Mesenchymal stem cell (in vitro differentiated cells and primary cell): ENCODE measurements around the gene SLF2.
A peak's percentile ranks its signal among the peaks of the same experiment; 100 is the strongest.

Source experiments
- DNase-seq: peaks from one replicate; pipeline ENCODE4 v3.0.0-alpha.2; 2013
- H2AFZ ChIP-seq: one replicate; pipeline ENCODE4 v1.6.1; 2013; ENCODE audit warnings: low read depth, mild to moderate bottlenecking, control low read depth, inconsistent platforms, low read length, moderate library complexity
- H2AK5ac ChIP-seq: 2 replicates; pipeline ENCODE4 v1.6.1; 2013; ENCODE audit warnings: low read length, moderate library complexity, mild to moderate bottlenecking, inconsistent platforms; ENCODE audit not compliant: severe bottlenecking
- H2BK120ac ChIP-seq: one replicate; pipeline ENCODE4 v1.6.1; 2013; ENCODE audit warnings: low read depth, mild to moderate bottlenecking, inconsistent platforms, low read length, moderate library complexity
- H2BK12ac ChIP-seq, 2 experiments: one replicate each; pipeline ENCODE4 v1.6.1; 2013; ENCODE audit warnings: inconsistent platforms in 2 of 2, low read length in 2 of 2, mild to moderate bottlenecking in 2 of 2, moderate library complexity in 2 of 2, control low read depth in 1 of 2
- H2BK15ac ChIP-seq: one replicate; pipeline ENCODE4 v1.6.1; 2013; ENCODE audit warnings: mild to moderate bottlenecking, low read depth, inconsistent platforms; ENCODE audit not compliant: poor library complexity, severe bottlenecking
- H2BK5ac ChIP-seq: 2 replicates; pipeline ENCODE4 v1.6.1; 2013; ENCODE audit warnings: low read depth, mild to moderate bottlenecking, low read length, control low read depth, inconsistent platforms; ENCODE audit not compliant: poor library complexity, severe bottlenecking
- H3K14ac ChIP-seq, 2 experiments: one replicate each; pipeline ENCODE4 v1.6.1; 2013; ENCODE audit warnings: inconsistent platforms in 2 of 2, low read length in 2 of 2, control low read depth in 1 of 2, mild to moderate bottlenecking in 1 of 2, moderate library complexity in 1 of 2
- H3K18ac ChIP-seq, 2 experiments: one replicate each; pipeline ENCODE4 v1.6.1; 2013; ENCODE audit warnings: inconsistent platforms in 2 of 2, low read length in 2 of 2, control low read depth in 1 of 2, low read depth in 1 of 2, mild to moderate bottlenecking in 1 of 2
- H3K23ac ChIP-seq, 2 experiments: one replicate each; pipeline ENCODE4 v1.6.1; 2013; ENCODE audit warnings: inconsistent platforms in 2 of 2, low read length in 2 of 2, mild to moderate bottlenecking in 2 of 2, moderate library complexity in 2 of 2, control low read depth in 1 of 2
- H3K27ac ChIP-seq: 2 replicates; pipeline ENCODE4 v1.5.1; 2013; ENCODE audit warnings: mild to moderate bottlenecking, moderate library complexity, low read length, control low read depth, inconsistent platforms; ENCODE audit not compliant: poor library complexity, severe bottlenecking
- H3K27me3 ChIP-seq, 2 experiments: 2 replicates each; pipeline versions ENCODE4 v1.6.1 to v1.7.0; 2013; ENCODE audit warnings: low read length in 2 of 2, mild to moderate bottlenecking in 2 of 2, moderate library complexity in 2 of 2, control low read depth in 1 of 2, inconsistent platforms in 1 of 2; ENCODE audit not compliant: control insufficient read depth in 1 of 2, insufficient read depth in 1 of 2
- H3K36me3 ChIP-seq, 2 experiments: 2 replicates each; pipeline versions ENCODE4 v1.6.1 to v1.7.0; 2013; ENCODE audit warnings: low read length in 2 of 2, control low read depth in 1 of 2, inconsistent platforms in 1 of 2, low read depth in 1 of 2, mild to moderate bottlenecking in 1 of 2; ENCODE audit not compliant: insufficient read depth in 2 of 2, control insufficient read depth in 1 of 2
- H3K4ac ChIP-seq, 2 experiments: one replicate each; pipeline ENCODE4 v1.6.1; 2013; ENCODE audit warnings: inconsistent platforms in 2 of 2, low read length in 2 of 2, mild to moderate bottlenecking in 2 of 2, moderate library complexity in 2 of 2, control low read depth in 1 of 2, low read depth in 1 of 2
- H3K4me1 ChIP-seq: 2 replicates; pipeline ENCODE4 v1.6.1; 2013; ENCODE audit warnings: low read depth, low read length, control low read depth; ENCODE audit not compliant: control insufficient read depth, insufficient read depth
- H3K4me2 ChIP-seq: 2 replicates; pipeline ENCODE4 v1.6.1; 2013; ENCODE audit warnings: low read length, mild to moderate bottlenecking, inconsistent platforms; ENCODE audit not compliant: poor library complexity, severe bottlenecking
- H3K4me3 ChIP-seq, 2 experiments: 2 replicates each; pipeline versions ENCODE4 v1.5.1 to v1.7.0; 2013; ENCODE audit warnings: low read length in 2 of 2, mild to moderate bottlenecking in 2 of 2, control low read depth in 1 of 2, low read depth in 1 of 2; ENCODE audit not compliant: insufficient read depth in 1 of 2
- H3K79me1 ChIP-seq: replicated peaks from 2 replicates; pipeline ENCODE4 v1.6.1; 2013; ENCODE audit warnings: mild to moderate bottlenecking, control low read depth, low read length, inconsistent platforms; ENCODE audit not compliant: poor library complexity, severe bottlenecking
- H3K9ac ChIP-seq: 2 replicates; pipeline ENCODE4 v1.7.0; 2013; ENCODE audit warnings: mild to moderate bottlenecking, low read length, moderate library complexity
- H3K9me3 ChIP-seq: 2 replicates; pipeline ENCODE4 v1.7.0; 2013; ENCODE audit warnings: mild to moderate bottlenecking, low read length; ENCODE audit not compliant: control insufficient read depth
- H4K8ac ChIP-seq: one replicate; pipeline ENCODE4 v1.6.1; 2013; ENCODE audit warnings: inconsistent platforms, mild to moderate bottlenecking, low read length, moderate library complexity
- H4K91ac ChIP-seq: one replicate; pipeline ENCODE4 v1.6.1; 2013; ENCODE audit warnings: mild to moderate bottlenecking, low read length, inconsistent platforms
- WGBS: methylation state at CpG from one replicate; pipeline ENCODE4 v1.1.7; 2013; ENCODE audit warnings: mixed read lengths; 5-methylcytosine and 5-hydroxymethylcytosine counted together

Gene SLF2

GRCh38 chr10:100982916-100983830 is 70.4 kb downstream of the SLF2 start:
- H3K4ac ChIP-seq, result no peak overlapping the region
- no peak overlapping the region for H3K9ac ChIP-seq
- H4K91ac ChIP-seq, result no peak overlapping the region
- no peak overlapping the region for H2BK15ac ChIP-seq
- H3K9me3 ChIP-seq, result no peaks in the 10 kb centered on the region
- H2BK12ac ChIP-seq, result no peak overlapping the region
- H3K79me1 ChIP-seq, result peaks cover 24% of the 10 kb centered on the region
- no peak overlapping the region for H4K8ac ChIP-seq
- H3K36me3 ChIP-seq, result peaks cover 50 to 56% of the 10 kb centered on the region in 2 experiments
- H3K18ac ChIP-seq, result no peak overlapping the region
- H2AFZ ChIP-seq, result no peak overlapping the region
- no peak overlapping the region for H2AK5ac ChIP-seq
- no peak for DNase-seq
- no peak overlapping the region for H2BK120ac ChIP-seq
- H3K23ac ChIP-seq, result no peak overlapping the region
- no peak overlapping the region for H3K4me2 ChIP-seq
- H3K27ac ChIP-seq, result no peak overlapping the region
- no peaks in the 10 kb centered on the region for H3K27me3 ChIP-seq
- 98% methylated on average over 23 of the region's 24 CpGs for WGBS
- H3K4me3 ChIP-seq, result no peak overlapping the region
- H3K14ac ChIP-seq, result no peak overlapping the region
- peaks cover 20% of the 10 kb centered on the region for H3K4me1 ChIP-seq
- H2BK5ac ChIP-seq, result no peak overlapping the region

- H3K4me2 ChIP-seq, result no peak overlapping the region
- H3K4me1 ChIP-seq, result peaks cover 24% of the 10 kb centered on the region
- no peak overlapping the region for H2BK5ac ChIP-seq
- H3K79me1 ChIP-seq, result peaks cover 32% of the 10 kb centered on the region
- H3K14ac ChIP-seq, result no peak overlapping the region
- no peak overlapping the region for H3K23ac ChIP-seq
- H2BK12ac ChIP-seq, result no peak overlapping the region
- peaks cover 47 to 56% of the 10 kb centered on the region in 2 experiments for H3K36me3 ChIP-seq
- no peak overlapping the region for H4K8ac ChIP-seq
- no peak overlapping the region for H2BK120ac ChIP-seq
- H3K27ac ChIP-seq, result no peak overlapping the region
- H3K9ac ChIP-seq, result no peak overlapping the region
- H4K91ac ChIP-seq, result no peak overlapping the region
- no peaks in the 10 kb centered on the region for H3K9me3 ChIP-seq
- DNase-seq, result no peak
- no peak overlapping the region for H2BK15ac ChIP-seq
- H2AFZ ChIP-seq, result no peak overlapping the region
- no peak overlapping the region for H3K4ac ChIP-seq
- no peaks in the 10 kb centered on the region for H3K27me3 ChIP-seq
- WGBS, result 97% methylated on average over 13 of the region's 13 CpGs
- H3K4me3 ChIP-seq, result no peak overlapping the region
- no peak overlapping the region for H3K18ac ChIP-seq
- H2AK5ac ChIP-seq, result no peak overlapping the region
These were observed 71.3 kb downstream of the SLF2 start for GRCh38 chr10:100983868-100984671.

- no peak overlapping the region for H4K91ac ChIP-seq
- H3K18ac ChIP-seq, result no peak overlapping the region
- no peak overlapping the region for H3K23ac ChIP-seq
- H3K4ac ChIP-seq, result no peak overlapping the region
- H3K9ac ChIP-seq, result no peak overlapping the region
- no peak overlapping the region for H3K27ac ChIP-seq
- no peak overlapping the region for H2BK120ac ChIP-seq
- H3K36me3 ChIP-seq, result peaks cover 52 to 57% of the 10 kb centered on the region in 2 experiments
- no peak overlapping the region for H2BK15ac ChIP-seq
- no peak overlapping the region for H3K14ac ChIP-seq
- no peak overlapping the region for H4K8ac ChIP-seq
- no peaks in the 10 kb centered on the region for H3K27me3 ChIP-seq
- no peak overlapping the region for H2AK5ac ChIP-seq
- H3K9me3 ChIP-seq, result no peaks in the 10 kb centered on the region
- DNase-seq, result no peak
- H2BK12ac ChIP-seq, result no peak overlapping the region
- no peak overlapping the region for H2AFZ ChIP-seq
- peaks cover 37% of the 10 kb centered on the region for H3K79me1 ChIP-seq
- no peak overlapping the region for H2BK5ac ChIP-seq
- WGBS, result 97% methylated on average over 2 of the region's 2 CpGs
- H3K4me1 ChIP-seq, result peaks cover 24% of the 10 kb centered on the region
- H3K4me2 ChIP-seq, result no peak overlapping the region
- H3K4me3 ChIP-seq, result no peak overlapping the region
These were observed 72.0 kb downstream of the SLF2 start for GRCh38 chr10:100984672-100985177.

- no peaks in the 10 kb centered on the region for H3K9me3 ChIP-seq
- H2BK120ac ChIP-seq, result no peak overlapping the region
- no peak overlapping the region for H3K18ac ChIP-seq
- peaks cover 24% of the 10 kb centered on the region for H3K4me1 ChIP-seq
- no peak overlapping the region for H2AFZ ChIP-seq
- H3K79me1 ChIP-seq, result peaks cover 39% of the 10 kb centered on the region
- 91% methylated on average over 2 of the region's 5 CpGs for WGBS
- H4K8ac ChIP-seq, result no peak overlapping the region
- H2AK5ac ChIP-seq, result no peak overlapping the region
- H3K27ac ChIP-seq, result no peak overlapping the region
- H4K91ac ChIP-seq, result no peak overlapping the region
- no peak overlapping the region for H3K14ac ChIP-seq
- no peaks in the 10 kb centered on the region for H3K27me3 ChIP-seq
- H3K36me3 ChIP-seq, result peaks cover 52 to 56% of the 10 kb centered on the region in 2 experiments
- H3K4me2 ChIP-seq, result no peak overlapping the region
- H3K4me3 ChIP-seq, result no peak overlapping the region
- no peak overlapping the region for H2BK15ac ChIP-seq
- DNase-seq, result no peak
- H3K23ac ChIP-seq, result no peak overlapping the region
- H2BK12ac ChIP-seq, result no peak overlapping the region
- no peak overlapping the region for H3K4ac ChIP-seq
- peak overlapping the region; percentile 90 for H3K9ac ChIP-seq
- H2BK5ac ChIP-seq, result no peak overlapping the region
These were observed 72.6 kb downstream of the SLF2 start for GRCh38 chr10:100985336-100985735.
